NCI-H2227 (cell line): ENCODE results near the gene ADARB2.
"Not testable (repeated sequence)": the region's sequence is repeated elsewhere in the genome, so short reads cannot be mapped to it uniquely, and the experiment has no call there.

ENCODE experiments used
- DNase-seq: peaks from one replicate; lab custom pipeline; 2025; ENCODE audit not compliant: unreplicated experiment; lab: John Stamatoyannopoulos, UW

Gene ADARB2

GRCh38 chr10:1474376-1475097 lies 262.8 kb downstream of the ADARB2 start:
- no peak for DNase-seq

GRCh38 chr10:1473874-1474273 lies 263.5 kb downstream of the ADARB2 start:
- DNase-seq, result no peak

- DNase-seq, result no peak
Measured at GRCh38 chr10:1472178-1472958, 265.0 kb downstream of the ADARB2 start.

- no peak for DNase-seq
Measured at GRCh38 chr10:1468811-1469210, 268.5 kb downstream of the ADARB2 start.

DNA sequence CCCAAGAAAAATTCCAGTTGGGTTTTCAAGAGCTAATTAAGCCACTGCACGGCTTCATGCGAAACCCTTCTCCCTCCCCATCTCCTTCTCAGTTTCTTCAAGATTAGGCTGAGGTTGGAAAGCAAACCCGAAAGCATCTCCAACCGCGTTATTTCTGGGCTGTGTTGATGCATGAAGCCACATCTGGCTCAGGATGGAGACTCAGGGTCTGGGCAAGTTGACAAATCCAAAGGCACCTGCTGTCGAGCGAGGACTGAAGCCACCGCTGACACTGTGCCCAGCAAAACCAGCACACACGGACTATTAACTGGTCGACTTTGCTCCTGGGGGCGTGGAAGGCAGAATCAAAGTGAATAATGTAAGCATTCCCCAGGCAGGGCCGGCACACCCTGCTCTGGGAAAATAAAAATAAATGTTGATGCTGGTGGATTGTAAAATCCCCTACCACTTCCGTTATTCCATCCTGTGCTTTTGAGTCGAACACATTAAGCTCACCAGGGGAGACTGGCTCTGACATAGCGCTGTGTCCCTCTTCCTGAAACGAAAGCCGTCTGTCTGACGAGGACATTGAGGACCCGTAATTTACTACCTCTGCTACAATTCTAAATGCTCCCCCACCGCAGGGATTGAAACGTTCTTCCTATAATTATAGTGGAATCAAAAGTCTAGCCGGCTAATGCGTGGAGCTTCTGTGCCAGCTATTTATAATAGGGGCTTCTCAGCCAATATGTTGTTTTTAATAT lies 269.8 kb downstream of the ADARB2 start:
- peak; percentile 73 for DNase-seq

DNA sequence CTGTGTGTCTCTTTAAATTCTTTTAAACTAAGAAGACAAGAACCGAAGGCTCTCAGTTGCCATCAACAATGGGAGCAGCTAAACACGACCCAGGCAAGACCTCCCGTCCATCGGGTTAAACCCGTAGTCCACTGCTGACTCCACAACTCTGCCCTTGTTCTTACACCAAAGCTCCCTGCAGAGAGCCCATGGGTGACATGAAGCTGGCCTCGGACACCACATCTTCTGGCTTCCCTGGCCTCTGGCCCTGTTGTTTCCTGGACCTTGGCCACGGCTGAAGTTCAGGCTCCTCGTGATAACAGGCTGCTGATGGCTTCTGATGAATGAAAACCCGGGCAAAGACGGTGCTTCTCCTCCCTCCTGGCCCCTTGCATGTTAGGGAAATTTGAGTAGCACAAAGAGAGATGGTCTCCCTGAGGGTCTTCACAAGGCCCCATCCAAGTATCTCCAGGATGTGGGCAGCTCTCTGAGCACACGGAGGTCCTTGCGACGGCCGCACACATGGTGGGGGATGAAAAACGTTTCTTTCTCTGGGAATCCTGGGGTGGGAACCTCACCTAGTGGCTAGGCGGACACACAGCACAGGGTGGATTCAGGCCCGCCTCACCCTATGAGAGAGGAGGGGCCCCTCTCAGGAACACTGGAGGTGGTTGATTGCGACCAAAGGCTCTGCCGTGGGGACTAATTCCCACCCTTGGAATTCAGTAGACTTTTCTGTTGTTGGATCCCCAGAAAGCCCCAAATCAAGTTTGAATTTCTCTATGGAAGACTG lies 271.1 kb downstream of the ADARB2 start:
- DNase-seq, result no peak

GRCh38 chr10:1465418-1465911 lies 271.9 kb downstream of the ADARB2 start:
- no peak for DNase-seq

DNA sequence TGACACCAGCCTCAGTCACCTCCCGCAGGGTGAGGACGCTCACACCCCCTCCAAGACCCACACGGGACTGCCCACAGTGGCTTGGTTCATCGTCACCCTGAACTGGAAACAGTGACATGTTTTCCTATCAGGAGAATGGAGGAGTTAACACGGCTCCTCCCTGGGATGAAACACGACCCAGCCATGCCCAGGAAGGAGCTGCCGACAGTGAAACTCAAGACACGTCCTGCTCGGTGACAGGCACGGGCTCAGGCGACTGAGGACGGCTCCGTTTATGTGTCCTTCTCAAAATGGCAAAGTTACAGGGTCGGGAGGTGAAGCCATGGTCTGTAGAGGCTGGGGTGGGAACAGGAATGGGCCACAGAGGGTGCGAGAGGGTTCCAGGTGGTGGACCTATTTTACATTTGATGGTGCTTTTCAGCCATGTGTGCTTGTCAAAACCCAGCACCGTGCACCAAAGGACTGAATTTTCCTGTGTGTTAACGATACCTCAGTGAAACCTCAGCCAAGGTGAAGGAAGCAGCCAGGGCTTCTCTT lies 272.4 kb downstream of the ADARB2 start:
- DNase-seq, result no peak

DNA sequence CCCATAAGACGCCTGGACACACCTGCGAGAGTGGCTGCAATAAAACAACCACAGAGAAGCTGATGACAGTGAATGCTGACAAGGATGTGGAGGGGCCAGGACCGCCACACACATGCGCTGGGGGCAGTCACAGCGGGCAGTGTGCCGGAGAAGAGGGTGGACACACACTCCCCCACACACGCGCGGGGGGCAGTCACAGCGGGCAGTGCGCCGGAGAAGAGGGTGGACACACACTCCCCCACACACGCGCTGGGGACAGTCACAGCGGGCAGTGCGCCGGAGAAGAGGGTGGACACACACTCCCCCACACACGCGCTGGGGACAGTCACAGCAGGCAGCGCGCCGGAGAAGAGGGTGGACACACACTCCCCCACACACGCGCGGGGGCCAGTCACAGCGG lies 273.4 kb downstream of the ADARB2 start:
- peak; percentile 2 for DNase-seq

DNA sequence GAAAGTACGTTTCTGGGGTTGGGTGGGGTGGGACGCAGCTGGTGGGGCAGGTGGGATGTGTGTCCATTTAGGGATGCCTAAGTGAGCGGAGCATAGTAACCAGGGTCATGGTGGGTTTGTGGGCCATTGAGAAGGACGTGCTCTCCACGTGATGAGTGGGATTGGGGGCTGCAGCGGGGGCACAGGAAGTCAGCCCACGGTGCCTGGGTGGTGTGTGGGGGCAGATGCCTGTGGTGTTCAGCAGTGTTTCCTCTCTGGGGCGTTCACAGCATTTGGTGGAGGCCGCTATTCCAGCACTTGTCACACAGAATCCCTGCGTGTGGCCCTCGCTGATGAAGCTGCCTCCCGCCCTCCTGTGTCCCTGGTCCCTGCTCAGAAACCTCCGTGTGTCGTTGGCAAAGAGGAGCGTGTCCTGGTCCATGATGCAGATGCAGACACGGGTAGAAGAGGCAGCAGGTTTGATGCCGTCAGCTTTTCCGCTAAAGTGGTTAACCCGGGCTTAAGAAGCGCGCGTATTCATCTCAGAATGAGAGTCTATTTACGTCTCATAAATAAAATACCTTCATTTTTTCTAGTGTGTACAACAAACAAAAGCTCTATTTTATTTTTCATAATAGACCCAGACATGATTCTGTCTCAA lies 274.2 kb downstream of the ADARB2 start:
- no peak for DNase-seq

GRCh38 chr10:1462521-1462920 lies 274.8 kb downstream of the ADARB2 start:
- DNase-seq, result no peak

DNA sequence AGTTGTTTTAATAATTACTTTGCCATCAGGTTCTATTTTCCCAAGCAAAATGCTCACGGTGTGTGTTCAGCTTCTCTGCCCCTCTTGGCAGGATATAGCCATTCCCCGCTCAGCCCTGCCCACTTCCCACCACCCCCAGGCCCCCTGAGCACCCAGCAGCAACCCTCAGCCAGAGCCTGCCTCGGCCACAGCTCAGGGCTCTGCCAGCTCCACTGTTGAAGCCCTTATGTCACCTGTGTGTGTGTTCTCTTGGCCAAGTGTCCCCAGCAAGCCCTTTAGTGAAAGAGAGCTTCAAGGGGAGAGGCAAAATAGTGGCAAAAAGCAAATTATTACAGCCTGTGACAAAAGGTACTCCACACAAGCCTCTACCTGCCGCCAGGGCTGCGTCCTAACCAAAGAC lies 275.3 kb downstream of the ADARB2 start:
- no peak for DNase-seq

DNA sequence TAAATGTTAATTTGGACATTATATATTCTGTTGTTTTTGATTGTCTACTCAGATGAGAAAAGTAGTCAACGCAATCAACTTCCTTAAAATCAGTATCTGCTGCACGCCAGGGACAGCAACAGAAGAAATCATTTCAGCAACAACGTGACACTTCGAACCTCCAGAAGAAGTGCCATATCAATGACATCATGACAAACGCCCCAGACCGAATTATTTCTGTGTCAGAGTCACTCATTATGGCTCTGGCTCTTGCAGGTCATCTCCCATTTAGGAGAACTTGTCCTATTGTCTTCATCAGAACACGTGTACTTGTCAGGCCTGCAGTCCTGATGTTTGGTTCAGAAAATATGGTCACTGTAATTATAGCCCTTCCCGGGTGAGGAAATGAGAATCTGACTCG lies 276.3 kb downstream of the ADARB2 start:
- peak; percentile 40 for DNase-seq

DNA sequence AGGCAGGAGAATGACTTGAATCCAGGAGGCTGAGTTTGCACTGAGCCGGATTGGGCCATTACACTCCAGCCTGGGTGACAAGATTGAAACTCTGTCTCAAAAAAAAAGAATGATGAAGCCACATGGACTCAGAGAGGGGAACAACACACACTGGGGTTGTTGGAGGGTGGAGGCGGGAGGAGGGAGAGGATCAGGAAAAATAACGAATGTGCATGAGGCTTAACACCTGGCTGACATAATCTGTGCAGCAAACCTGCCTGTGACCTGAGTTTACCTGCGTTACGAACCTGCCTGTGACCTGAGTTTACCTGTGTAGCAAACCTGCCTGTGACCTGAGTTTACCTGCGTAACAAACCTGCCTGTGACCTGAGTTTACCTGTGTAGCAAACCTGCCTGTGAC lies 277.7 kb downstream of the ADARB2 start:
- DNase-seq, result not testable (repeated sequence)

GRCh38 chr10:1454951-1455350 lies 282.4 kb downstream of the ADARB2 start:
- no peak for DNase-seq

DNA sequence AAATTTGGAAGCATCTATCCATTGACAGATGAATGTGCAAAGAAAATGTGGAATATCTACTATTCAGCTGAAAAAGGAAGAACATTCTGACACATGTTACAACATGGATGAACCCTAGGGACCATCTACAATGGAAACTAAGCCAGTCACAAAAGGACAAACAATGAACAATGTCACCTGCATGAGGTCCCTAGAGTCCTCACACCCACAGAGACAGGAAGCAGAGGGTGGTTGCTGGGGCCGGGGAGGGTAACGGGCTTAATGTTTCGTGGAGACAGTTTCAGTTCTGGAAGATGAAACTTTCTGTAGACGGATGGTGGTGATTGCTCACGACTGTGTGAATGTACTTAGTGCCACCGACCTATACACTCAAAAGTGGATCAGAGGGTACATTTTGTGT lies 282.9 kb downstream of the ADARB2 start:
- no peak for DNase-seq

DNA sequence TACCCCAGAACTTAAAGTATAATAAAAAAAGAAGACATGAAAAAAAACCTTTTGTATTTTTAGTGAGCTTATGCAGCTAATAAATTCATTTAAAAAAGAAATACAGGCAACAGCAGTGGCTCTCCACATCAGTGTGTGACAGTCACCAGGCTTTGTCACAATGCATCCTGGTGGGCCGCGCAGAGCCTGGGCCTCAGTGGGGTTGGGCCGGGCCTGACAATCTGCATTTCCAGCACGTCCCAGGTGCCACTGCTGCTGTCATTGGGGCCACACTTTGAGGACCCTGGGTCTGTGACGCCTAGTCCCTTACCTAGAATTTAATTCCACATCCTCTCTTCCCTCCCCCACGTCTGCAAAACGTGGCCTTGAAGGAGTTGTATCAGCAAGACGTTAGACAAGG lies 284.5 kb downstream of the ADARB2 start:
- no peak for DNase-seq

DNA sequence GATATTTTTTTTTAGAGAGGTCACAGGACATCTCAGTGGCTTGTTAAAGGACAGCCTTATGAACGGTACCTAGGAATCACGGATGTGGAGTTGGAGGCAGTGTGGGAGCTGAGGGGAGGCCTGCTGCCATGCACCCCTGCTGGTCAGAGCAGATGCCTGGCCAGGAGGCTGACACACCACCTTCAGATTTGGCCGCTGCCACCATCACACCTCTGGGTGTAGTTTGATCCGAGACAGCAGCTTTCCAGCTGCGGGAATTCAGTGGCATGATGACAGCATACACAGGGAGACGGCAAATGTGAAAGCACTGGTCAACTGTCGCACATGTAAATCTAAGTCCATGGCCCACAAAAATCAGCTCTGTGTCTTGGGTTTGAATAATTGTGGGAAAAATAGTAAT lies 285.4 kb downstream of the ADARB2 start:
- DNase-seq, result no peak

- no peak for DNase-seq
Measured at GRCh38 chr10:1451362-1451888, 285.9 kb downstream of the ADARB2 start.
